Measurements from ENCODE around the gene MACROD1.

The MACROD1 gene

GRCh38 chr11:64110465-64111375, 55.2 kb downstream of the MACROD1 start:
- DNase-seq: no peak

- no peak for DNase-seq
These were observed 56.6 kb downstream of the MACROD1 start for GRCh38 chr11:64109332-64109731.

- no peak for DNase-seq
These were observed 58.6 kb downstream of the MACROD1 start for GRCh38 chr11:64107303-64107702.

- DNase-seq: no peak
These were observed 61.3 kb downstream of the MACROD1 start for GRCh38 chr11:64104632-64105031.

GRCh38 chr11:64103277-64103985, 62.5 kb downstream of the MACROD1 start:
- no peak for DNase-seq

- DNase-seq: no peak
These were observed 63.7 kb downstream of the MACROD1 start for GRCh38 chr11:64102005-64102738.

GRCh38 chr11:64101461-64101860, 64.5 kb downstream of the MACROD1 start:
- DNase-seq: no peak

GRCh38 chr11:64100782-64101353, 65.0 kb downstream of the MACROD1 start:
- DNase-seq: no peak

GRCh38 chr11:64100360-64100759, 65.6 kb downstream of the MACROD1 start:
- peak; percentile 65 for DNase-seq

- no peak for DNase-seq
These were observed 66.5 kb downstream of the MACROD1 start for GRCh38 chr11:64099436-64099835.

GRCh38 chr11:64098318-64098831, 67.5 kb downstream of the MACROD1 start:
- no peak for DNase-seq

GRCh38 chr11:64097468-64098317, 68.2 kb downstream of the MACROD1 start:
- no peak for DNase-seq

GRCh38 chr11:64096835-64097234, 69.1 kb downstream of the MACROD1 start:
- DNase-seq: peak; percentile 76

- DNase-seq: peak; percentile 88
These were observed 70.0 kb downstream of the MACROD1 start for GRCh38 chr11:64095949-64096348.

- DNase-seq: peak; percentile 68
These were observed 70.6 kb downstream of the MACROD1 start for GRCh38 chr11:64095273-64095817.

GRCh38 chr11:64094463-64095260, 71.3 kb downstream of the MACROD1 start:
- no peak for DNase-seq

GRCh38 chr11:64093233-64094039, 72.5 kb downstream of the MACROD1 start:
- peak; percentile 84 for DNase-seq

GRCh38 chr11:64092761-64093136, 73.2 kb downstream of the MACROD1 start:
- no peak for DNase-seq

- no peak for DNase-seq
These were observed 73.7 kb downstream of the MACROD1 start for GRCh38 chr11:64092111-64092760.
